ENCODE data around the gene AXIN1.

Gene AXIN1

DNA sequence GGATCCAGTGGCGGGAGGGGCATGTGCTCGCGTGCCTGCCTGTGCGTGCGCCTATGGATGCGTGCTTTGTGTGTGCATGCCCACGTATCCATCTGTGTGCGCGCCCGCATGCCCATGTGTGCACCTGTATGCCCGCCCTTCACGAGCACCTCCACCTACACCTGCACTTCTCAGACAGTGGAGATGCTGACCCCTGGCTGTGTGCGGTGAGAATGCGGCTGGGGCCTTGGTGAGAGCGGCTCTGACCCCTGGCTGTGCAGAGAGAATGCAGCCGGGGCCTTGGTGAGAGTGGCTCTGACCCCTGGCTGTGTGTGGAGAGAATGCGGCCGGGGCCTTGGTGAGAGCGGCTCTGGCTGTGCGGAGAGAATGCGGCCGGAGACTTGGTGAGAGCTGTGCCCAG, 33.9 kb downstream of the AXIN1 start:
- DNase-seq (ENCODE audit: low spot score): no peak
- no peak overlapping the region for H3K27ac ChIP-seq (ENCODE audit: poor library complexity, severe bottlenecking)
- peaks cover 20% of the 10 kb centered on the region for H3K36me3 ChIP-seq (ENCODE audit: low read depth)
- H3K9me3 ChIP-seq (ENCODE audit: severe bottlenecking): no peaks in the 10 kb centered on the region
- ATAC-seq (ENCODE audit: low read depth): no peak
- TF ChIP-seq, protein P1, sequence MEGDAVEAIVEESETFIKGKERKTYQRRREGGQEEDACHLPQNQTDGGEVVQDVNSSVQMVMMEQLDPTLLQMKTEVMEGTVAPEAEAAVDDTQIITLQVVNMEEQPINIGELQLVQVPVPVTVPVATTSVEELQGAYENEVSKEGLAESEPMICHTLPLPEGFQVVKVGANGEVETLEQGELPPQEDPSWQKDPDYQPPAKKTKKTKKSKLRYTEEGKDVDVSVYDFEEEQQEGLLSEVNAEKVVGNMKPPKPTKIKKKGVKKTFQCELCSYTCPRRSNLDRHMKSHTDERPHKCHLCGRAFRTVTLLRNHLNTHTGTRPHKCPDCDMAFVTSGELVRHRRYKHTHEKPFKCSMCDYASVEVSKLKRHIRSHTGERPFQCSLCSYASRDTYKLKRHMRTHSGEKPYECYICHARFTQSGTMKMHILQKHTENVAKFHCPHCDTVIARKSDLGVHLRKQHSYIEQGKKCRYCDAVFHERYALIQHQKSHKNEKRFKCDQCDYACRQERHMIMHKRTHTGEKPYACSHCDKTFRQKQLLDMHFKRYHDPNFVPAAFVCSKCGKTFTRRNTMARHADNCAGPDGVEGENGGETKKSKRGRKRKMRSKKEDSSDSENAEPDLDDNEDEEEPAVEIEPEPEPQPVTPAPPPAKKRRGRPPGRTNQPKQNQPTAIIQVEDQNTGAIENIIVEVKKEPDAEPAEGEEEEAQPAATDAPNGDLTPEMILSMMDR (IDR thresholded peaks at IDR 0.05; ENCODE audit: poor library complexity, severe bottlenecking): no peak
- H3K27me3 ChIP-seq (ENCODE audit: insufficient read depth, poor library complexity, severe bottlenecking): no peaks in the 10 kb centered on the region
- H3K4me1 ChIP-seq (ENCODE audit: insufficient read depth, poor library complexity, severe bottlenecking): no peaks in the 10 kb centered on the region
- no peak overlapping the region for H3K4me3 ChIP-seq (ENCODE audit: severe bottlenecking)

DNA sequence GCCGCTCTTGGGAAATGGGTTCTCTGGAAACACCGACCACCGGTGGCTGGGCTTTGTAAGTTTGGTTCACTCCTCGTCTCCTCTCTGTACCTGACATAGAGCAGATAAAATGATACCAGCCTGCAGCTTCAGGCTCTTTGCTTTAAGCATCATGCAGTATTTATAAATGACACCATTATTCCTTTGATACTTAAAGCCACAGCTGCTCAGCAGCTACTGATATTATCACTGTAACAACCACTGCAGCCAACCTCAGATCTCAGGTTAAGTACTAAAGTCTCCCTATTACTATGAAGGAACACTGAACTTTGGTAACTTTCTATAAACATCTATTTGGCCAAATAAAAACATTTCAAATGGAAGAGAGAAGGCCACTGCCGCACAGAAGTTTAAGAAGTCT, 34.9 kb downstream of the AXIN1 start:
- no peaks in the 10 kb centered on the region for H3K4me1 ChIP-seq (ENCODE audit: insufficient read depth, poor library complexity, severe bottlenecking)
- no peak overlapping the region for H3K4me3 ChIP-seq (ENCODE audit: severe bottlenecking)
- no peaks in the 10 kb centered on the region for H3K27me3 ChIP-seq (ENCODE audit: insufficient read depth, poor library complexity, severe bottlenecking)
- TF ChIP-seq, protein P1 (IDR thresholded peaks at IDR 0.05; ENCODE audit: poor library complexity, severe bottlenecking): no peak
- no peak overlapping the region for H3K27ac ChIP-seq (ENCODE audit: poor library complexity, severe bottlenecking)
- DNase-seq (ENCODE audit: low spot score): no peak
- ATAC-seq (ENCODE audit: low read depth): no peak
- H3K36me3 ChIP-seq (ENCODE audit: low read depth): peaks cover 27% of the 10 kb centered on the region
- H3K9me3 ChIP-seq (ENCODE audit: severe bottlenecking): no peaks in the 10 kb centered on the region

DNA sequence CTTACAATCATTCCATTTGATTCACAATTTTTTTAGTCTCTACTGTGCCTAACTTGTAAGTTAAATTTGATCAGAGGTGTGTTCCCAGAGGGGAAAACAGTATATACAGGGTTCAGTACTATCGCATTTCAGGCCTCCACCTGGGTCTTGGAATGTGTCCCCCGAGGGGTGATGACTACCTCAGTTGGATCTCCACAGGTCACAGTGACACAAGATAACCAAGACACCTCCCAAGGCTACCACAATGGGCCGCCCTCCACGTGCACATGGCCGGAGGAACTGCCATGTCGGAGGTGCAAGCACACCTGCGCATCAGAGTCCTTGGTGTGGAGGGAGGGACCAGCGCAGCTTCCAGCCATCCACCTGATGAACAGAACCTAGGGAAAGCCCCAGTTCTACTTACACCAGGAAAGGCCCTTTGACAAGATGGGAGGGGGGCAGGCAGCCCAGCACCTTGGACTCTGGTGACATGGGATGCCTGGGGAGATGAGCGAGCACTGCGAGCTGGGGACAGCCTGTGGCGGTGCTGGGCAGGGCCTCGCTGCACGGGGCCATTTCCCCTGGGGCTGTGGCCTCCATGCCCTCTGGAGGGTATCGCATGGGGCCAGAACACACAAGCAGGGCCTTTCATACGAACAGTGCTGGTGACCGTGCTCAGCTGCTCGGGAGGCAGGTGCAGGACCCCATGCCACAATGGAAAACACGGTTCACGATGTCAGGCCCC, 35.6 kb downstream of the AXIN1 start:
- ATAC-seq (ENCODE audit: low read depth): no peak
- no peak overlapping the region for H3K27ac ChIP-seq (ENCODE audit: poor library complexity, severe bottlenecking)
- no peak overlapping the region for H3K4me3 ChIP-seq (ENCODE audit: severe bottlenecking)
- DNase-seq (ENCODE audit: low spot score): no peak
- peaks cover 31% of the 10 kb centered on the region for H3K36me3 ChIP-seq (ENCODE audit: low read depth)
- H3K4me1 ChIP-seq (ENCODE audit: insufficient read depth, poor library complexity, severe bottlenecking): no peaks in the 10 kb centered on the region
- TF ChIP-seq, protein P1 (IDR thresholded peaks at IDR 0.05; ENCODE audit: poor library complexity, severe bottlenecking): no peak
- H3K27me3 ChIP-seq (ENCODE audit: insufficient read depth, poor library complexity, severe bottlenecking): no peaks in the 10 kb centered on the region
- H3K9me3 ChIP-seq (ENCODE audit: severe bottlenecking): no peaks in the 10 kb centered on the region

DNA sequence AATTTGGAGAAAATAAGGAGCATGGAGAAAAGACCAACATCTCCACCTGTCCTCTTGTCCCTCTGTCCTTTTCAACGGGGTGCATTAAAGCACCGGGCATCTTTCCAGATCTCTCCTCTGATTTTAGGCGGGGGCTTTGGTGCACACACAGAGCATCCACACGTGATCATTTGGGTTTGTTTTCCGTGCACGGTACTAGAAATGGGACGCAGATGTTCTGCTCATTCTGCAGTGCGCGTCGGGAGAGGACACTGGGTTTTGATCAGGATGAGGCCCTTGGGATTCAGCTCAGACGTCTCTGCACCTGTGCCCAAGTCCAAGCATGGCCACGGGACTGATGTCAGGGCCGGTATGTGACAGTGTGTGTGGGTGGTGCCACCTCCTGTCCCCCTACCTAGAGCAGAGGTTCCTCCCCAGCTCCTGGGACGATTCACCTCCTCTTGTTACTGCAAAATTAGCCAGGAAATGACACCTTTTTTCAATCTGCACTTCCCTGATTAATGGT, 37.7 kb downstream of the AXIN1 start:
- no peak overlapping the region for H3K4me3 ChIP-seq (ENCODE audit: severe bottlenecking)
- no peaks in the 10 kb centered on the region for H3K9me3 ChIP-seq (ENCODE audit: severe bottlenecking)
- no peaks in the 10 kb centered on the region for H3K27me3 ChIP-seq (ENCODE audit: insufficient read depth, poor library complexity, severe bottlenecking)
- H3K4me1 ChIP-seq (ENCODE audit: insufficient read depth, poor library complexity, severe bottlenecking): no peaks in the 10 kb centered on the region
- DNase-seq (ENCODE audit: low spot score) (no peak), ATAC-seq (ENCODE audit: low read depth) (no peak)
- H3K36me3 ChIP-seq (ENCODE audit: low read depth): peaks cover 32% of the 10 kb centered on the region
- TF ChIP-seq, protein P1 (IDR thresholded peaks at IDR 0.05; ENCODE audit: poor library complexity, severe bottlenecking): no peak
- H3K27ac ChIP-seq (ENCODE audit: poor library complexity, severe bottlenecking): no peak overlapping the region

DNA sequence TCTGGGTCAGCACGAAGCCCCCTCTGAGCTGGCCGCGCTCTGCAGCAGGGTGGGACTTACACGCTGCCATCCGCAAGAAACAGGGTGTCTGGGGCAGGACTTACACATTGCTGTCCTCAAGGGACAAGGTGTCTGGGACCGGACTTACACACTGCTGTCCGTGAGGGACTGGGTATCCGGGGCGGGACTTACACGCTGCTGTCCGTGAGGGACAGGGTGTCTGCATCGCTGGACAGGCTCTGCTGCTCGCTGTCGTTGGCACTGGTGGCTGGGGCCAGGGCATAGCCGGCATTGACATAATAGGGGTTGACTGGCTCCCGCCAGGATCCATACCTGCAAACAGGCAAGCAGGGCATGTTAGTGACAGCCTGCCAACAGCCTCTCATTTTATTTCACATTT, 38.2 kb downstream of the AXIN1 start:
- Histone ChIP-seq H3K36me3 (ENCODE audit: low read depth) (peaks cover 34% of the 10 kb centered on the region), H3K27me3 (ENCODE audit: insufficient read depth, poor library complexity, severe bottlenecking) (no peaks in the 10 kb centered on the region), H3K9me3 (ENCODE audit: severe bottlenecking) (no peaks in the 10 kb centered on the region), H3K4me3 (ENCODE audit: severe bottlenecking) (no peak overlapping the region), H3K27ac (ENCODE audit: poor library complexity, severe bottlenecking) (no peak overlapping the region), H3K4me1 (ENCODE audit: insufficient read depth, poor library complexity, severe bottlenecking) (no peaks in the 10 kb centered on the region)
- DNase-seq (ENCODE audit: low spot score): no peak
- ATAC-seq (ENCODE audit: low read depth): no peak
- TF ChIP-seq, protein P1 (IDR thresholded peaks at IDR 0.05; ENCODE audit: poor library complexity, severe bottlenecking): no peak
